Pulmonary artery endothelial cell (primary cell): Measurements from ENCODE around the gene L3MBTL3. TPM values are rescaled to one million over a fixed set of nuclear protein-coding genes. Genes with fewer than 3 reads are reported as not detected.
"Not testable (repeated sequence)": the region's sequence is repeated elsewhere in the genome, so short reads cannot be mapped to it uniquely, and the experiment has no call there.

Experiments used
- DNase-seq: peaks from one replicate; pipeline ENCODE4 v3.0.0-alpha.2; 2011; ENCODE audit warnings: low read depth, low spot score
- total RNA-seq: library from RNA; depleted of rRNA; stranded (reverse); fragments of >200 nt; gene quantifications from 2 replicates; pipeline ENCODE4 v1.2.3, GENCODE V29; 2014

Gene L3MBTL3
- total RNA-seq, 1 donor from 2014 or later, result 57.9 TPM

- no peak for DNase-seq
These were observed 52.4 kb downstream of the L3MBTL3 start for GRCh38 chr6:130070792-130071191.

DNA sequence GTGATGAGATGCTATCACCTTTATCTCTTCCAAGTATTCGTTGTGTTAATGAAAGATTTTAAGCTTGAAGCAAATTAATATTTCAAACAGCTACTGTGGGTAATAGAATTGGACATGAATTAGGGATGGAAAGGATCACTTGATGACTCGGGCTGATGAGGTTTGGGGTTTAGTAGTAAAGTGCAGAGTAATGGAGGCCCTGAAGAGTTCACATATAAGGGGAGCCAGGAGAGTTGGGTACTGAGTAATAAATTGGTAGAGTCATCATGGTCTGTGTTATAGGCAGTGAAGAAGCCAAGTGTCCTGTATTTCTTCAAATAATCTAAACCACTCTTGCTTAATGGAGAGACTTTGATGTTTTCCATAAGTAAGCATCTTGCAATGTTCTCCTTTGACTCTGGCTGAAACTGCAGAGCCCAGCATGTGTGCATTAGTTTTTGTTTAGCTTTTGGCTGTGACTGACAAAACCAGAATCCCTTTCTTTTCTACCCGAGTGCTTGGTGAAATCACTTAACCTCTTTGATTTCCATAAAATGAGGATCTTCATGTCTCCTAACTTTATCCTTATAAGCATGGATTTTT is 57.6 kb downstream of the L3MBTL3 start:
- DNase-seq, result no peak

GRCh38 chr6:130076512-130076911 is 58.1 kb downstream of the L3MBTL3 start:
- DNase-seq, result no peak

- DNase-seq, result no peak
These were observed 72.4 kb downstream of the L3MBTL3 start for GRCh38 chr6:130090796-130091195.

DNA sequence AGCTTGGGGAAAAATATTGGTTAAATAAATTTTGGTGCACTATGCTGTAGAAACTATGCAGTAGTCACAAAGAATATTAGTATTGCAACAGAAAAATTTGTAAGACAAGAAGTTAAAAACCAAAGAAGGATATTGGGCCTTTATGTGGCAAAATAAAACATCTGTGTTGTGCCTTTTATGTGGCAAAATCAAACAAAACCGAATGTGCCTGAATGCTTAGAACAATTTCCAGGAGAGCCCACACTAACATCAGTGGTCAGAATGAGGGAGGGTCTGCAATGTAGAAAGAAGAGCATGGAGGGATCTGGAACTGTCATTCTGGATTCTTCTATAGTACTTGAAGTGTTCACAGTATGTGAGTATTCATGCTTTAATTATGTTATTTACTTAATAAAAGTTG is 75.2 kb downstream of the L3MBTL3 start:
- DNase-seq, result no peak

- DNase-seq, result no peak
These were observed 79.9 kb downstream of the L3MBTL3 start for GRCh38 chr6:130098317-130098716.

DNA sequence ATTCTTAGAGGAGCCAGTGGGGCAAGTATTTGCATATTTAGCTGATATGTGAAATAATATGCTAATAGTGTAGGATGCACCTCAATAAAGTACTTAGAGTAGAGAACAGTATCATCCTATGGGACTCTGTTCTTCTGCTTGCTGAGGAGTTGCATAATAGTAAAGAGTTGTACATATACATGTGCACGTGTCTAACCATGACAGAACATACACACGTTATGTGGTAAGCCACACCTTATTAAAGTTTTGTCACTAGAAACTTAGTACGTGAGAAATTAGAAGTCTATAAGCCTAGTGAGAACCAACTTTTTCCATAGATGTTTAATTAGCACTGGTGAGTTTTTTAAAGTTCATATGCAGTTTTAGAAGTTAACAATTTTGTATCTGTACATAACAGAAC is 80.7 kb downstream of the L3MBTL3 start:
- DNase-seq, result no peak

DNA sequence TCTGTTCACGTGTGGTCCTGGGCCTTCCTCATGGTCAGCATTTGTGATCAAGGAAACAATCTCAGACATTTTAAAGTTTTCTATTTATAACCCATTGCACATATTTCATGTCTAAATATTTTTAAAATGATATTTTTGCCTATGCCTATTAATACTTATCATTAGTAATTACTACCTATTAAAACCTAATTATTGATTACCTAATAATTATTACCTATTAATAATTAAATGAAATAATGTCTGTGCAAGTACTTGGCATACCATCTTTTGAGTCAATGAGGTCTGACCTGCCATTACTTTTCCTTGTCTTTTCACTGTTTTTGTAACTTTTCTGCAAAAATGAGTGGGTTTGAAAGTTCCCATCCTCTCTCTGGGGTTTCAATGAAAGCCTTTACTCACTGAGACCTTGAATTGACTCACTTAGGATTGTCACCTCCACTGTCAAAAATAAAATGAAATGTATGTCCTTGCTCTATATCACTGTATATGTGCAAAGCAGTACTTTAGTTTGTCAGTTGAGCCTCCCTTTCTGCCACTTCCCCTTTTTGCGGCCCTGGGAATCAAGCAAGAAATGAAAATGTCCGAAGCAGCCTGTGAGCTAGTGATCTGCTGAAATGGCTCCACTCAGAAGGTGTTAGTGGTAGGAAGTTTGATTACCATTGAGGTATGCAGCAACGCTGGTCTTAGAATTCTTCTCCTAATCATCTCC is 87.8 kb downstream of the L3MBTL3 start:
- DNase-seq, result no peak

DNA sequence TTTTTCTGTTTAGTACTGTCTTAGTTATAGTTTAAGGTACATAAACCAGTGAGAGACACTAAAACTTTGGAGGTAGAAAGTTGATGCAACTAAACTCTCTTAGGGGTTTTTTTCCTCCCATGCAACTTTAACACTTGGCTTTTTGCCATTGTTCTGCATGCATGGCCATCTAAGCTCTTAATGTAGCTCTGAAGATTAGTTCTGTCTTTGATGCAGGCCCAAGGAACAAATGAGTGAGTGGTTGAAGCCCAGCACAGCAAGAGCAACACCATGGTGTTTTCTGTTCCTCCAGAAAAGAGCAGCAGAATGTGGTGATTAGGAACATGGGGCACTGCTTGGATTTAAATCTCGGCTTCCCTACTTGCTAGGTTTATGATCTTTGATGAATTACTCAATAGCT is 89.3 kb downstream of the L3MBTL3 start:
- DNase-seq, result no peak

- no peak for DNase-seq
These were observed 92.7 kb downstream of the L3MBTL3 start for GRCh38 chr6:130111031-130111430.

GRCh38 chr6:130113201-130113710 is 94.9 kb downstream of the L3MBTL3 start:
- DNase-seq, result no peak

DNA sequence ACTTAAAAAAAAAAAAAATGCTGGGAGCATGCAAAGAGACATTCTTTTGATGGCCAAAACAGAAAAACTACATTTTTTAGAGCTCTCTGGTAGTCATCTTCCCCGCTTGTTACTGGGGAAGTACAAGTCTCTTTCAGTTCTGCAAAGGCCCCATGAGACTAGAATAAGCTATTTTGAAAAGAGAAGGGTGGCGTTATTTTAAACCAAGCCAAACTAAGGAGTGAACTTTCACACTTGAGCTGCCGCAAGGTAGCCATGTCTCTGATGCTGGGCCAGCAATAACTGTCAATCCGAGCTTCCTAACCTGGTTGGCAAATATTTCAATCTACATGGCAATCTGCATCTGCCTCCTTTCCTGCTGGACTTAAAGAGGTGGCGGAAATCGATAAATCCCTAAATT is 96.7 kb downstream of the L3MBTL3 start:
- DNase-seq, result no peak

DNA sequence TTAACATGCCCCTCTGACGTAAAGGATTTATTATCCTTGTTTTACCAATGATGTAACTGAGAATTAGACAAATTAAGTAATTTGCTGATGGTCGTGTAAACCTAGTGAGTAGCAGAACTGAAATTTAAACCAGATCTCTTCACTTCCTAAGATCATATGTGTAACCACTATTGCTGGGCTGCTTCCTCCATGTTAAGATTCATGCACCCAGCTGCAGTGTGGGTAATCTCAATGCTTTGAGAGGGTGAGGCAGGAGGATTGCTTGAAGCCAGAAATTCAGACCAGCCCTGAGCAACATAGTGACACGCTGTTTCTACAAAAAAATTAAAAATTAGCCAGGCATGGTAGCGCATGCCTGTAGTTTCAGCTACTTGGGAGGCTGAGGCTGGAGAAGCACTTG is 97.9 kb downstream of the L3MBTL3 start:
- DNase-seq, result no peak

DNA sequence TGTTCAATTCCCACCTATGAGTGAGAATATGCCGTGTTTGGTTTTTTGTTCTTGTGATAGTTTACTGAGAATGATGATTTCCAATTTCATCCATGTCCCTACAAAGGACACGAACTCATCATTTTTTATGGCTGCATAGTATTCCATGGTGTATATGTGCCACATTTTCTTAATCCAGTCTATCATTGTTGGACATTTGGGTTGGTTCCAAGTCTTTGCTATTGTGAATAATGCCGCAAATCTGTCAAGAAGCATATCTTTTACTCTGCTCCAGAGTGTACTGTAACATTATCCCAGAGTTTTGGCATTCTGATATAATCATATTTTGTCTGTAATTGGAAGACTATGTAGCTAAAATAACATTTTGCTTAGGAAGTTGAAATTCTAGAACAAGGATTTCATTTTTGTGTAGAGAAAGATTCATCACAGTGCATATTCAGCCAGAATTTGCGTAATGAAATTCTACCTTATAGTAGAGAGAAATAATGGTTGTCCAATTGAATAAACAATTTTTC is 98.9 kb downstream of the L3MBTL3 start:
- DNase-seq, result not testable (repeated sequence)

GRCh38 chr6:130118236-130118635 is 99.9 kb downstream of the L3MBTL3 start:
- no peak for DNase-seq

DNA sequence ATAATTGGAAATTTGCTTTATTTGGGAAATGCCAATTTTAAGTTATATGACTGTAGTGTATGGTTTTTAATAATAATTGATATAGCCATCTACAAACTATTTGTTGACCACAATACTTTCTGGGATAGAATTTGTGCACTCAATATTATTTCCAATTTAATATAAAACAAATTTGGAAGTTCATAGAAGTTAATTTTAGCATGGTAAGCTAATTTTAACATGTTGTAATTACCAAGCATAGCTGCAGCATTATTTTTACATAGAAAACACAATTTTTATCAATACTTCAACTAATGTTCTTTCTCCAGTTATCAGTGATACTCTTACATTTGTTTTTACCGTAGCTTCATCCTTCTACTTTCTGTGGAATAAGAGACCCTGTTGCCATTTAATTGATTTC is 100.8 kb downstream of the L3MBTL3 start:
- DNase-seq, result no peak

- no peak for DNase-seq
These were observed 102.3 kb downstream of the L3MBTL3 start for GRCh38 chr6:130120731-130121130.

DNA sequence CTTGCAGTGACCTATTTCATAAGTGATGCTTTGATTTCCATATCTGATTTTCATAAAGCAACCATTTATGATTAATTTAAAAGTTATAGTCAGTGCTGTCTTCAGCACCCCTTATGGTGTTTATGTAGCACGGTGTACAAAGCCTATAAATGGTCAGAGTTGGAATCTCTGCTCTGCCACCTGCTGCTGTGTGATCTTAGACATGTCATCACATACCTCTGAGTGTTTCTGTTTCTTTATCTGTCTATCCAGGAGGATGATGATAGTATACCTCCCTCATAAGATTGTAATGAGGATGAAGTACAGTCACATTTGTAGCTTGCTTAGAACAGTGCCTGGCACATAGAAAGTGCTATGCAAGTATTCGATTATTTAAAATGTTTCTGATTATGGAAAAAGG is 103.9 kb downstream of the L3MBTL3 start:
- DNase-seq, result no peak

DNA sequence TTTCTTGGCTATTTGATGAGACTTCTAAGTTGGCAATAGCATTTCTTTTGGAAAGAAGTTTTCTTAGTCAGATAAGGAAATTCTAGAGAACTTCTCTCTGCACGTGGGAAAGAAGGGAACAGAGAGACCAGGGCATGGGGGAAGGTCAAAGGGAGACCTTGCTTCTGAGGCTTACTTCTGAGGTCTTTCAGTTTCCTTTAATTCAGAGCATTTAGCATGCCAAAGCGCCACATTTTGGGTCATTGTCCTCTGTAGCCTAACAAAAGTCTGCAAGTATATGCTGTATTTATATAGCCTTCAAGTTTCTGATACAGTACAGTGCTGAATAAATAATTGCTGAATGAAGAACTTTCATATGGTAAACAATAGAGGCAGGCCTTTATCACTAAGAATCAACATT is 108.8 kb downstream of the L3MBTL3 start:
- DNase-seq, result no peak

DNA sequence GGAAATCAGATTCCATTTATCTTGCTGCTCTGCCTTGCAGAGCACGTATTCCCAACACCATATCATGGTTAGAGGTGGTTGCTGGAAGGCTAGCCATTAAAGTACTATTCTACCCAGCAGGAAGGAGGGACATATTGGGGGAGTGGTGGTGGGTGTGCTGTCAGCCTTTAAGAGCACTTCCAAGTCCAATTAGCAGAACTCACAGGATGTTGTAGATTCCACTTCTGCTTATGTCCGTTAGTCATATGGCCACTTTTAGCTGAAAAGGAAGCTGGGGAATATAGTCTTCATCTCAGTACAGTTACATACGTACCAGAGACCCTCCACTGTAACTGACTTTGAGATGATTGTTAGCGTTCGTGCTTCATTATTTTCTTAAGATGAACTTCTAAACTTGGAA is 109.9 kb downstream of the L3MBTL3 start:
- DNase-seq, result no peak

DNA sequence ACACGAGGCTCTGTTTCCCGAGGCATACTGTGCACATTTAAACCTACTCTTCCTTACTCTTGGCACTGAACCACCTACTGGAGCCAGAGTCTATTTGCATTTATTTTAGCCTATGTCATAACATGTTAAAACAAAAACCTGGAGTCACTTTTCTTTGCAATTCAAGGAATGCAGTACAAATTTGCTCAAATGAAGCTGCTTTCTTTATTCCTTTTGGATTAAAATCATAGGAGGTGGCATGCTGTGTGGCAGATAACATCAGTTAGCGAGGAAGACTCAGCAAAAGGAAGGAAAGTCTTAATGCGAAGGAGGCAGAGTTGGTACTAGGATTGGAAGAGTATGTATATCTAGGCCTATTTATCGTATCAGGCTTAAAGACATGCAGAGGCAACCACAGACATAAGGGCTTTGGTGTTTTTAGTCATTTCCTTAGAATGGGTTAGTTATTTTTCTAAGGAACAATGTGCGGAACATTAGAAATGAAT is 111.4 kb downstream of the L3MBTL3 start:
- DNase-seq, result peak; percentile 58

DNA sequence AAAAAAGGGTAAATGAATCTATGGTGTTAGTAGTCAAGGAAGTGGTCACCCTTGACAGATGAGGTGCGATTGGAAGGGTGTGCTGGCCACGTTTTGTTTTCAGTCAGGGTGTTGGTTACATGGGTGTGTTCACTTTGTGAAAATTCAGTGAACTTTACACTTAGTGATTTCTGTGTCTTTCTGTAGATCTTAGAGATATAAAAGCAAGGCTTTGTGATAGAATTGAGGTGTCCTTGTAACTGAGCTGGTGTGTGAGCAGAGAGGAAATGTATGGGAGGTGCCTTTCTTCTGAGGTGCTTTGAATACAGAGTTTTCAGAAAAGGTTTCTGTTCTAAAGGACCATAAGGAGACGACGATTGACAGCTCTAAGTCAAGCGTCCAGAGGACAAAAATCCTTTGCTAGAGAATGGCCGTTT is 113.9 kb downstream of the L3MBTL3 start:
- DNase-seq, result no peak

DNA sequence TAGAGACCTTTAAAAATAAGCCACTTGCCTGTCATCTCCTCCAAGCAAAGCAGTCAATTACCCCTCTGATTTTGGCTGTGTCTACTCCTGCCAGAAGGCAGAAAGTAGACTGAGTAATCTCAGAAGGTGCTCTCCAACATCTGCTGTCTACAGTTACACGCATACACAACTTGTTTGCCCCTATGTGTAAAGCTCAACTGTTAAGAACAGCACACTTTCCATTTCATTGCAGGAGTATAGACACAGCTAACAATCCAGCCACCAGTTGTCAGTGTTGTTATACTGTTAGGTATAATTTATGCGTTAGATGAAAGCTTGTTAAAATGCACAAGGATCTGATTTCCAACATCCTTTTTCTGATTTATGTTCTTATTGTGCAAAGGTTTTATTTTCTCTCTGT is 116.2 kb downstream of the L3MBTL3 start:
- no peak for DNase-seq
